DND-41 (cell line): Measurements from ENCODE around the gene KCNC4.
A peak's percentile ranks its signal among the peaks of the same experiment; 100 is the strongest.

Experiments
- EZH2 ChIP-seq: IDR thresholded peaks from 3 replicates; pipeline ENCODE4 v1.6.1; 2012; ENCODE audit warnings: borderline replicate concordance, low read depth, mild to moderate bottlenecking, moderate library complexity, low read length, inconsistent platforms; ENCODE audit not compliant: severe bottlenecking
- TF ChIP-seq, protein P1 (sequence below): IDR thresholded peaks from 2 replicates; pipeline ENCODE4 v1.5.1; 2012; ENCODE audit warnings: borderline replicate concordance, low read length, moderate library complexity, mild to moderate bottlenecking; ENCODE audit not compliant: poor library complexity, severe bottlenecking; ENCODE audit errors: extremely low read depth

GRCh38 chr1:110203021-110203661 is 7.0 kb upstream of the KCNC4 start:
- TF ChIP-seq, protein P1, sequence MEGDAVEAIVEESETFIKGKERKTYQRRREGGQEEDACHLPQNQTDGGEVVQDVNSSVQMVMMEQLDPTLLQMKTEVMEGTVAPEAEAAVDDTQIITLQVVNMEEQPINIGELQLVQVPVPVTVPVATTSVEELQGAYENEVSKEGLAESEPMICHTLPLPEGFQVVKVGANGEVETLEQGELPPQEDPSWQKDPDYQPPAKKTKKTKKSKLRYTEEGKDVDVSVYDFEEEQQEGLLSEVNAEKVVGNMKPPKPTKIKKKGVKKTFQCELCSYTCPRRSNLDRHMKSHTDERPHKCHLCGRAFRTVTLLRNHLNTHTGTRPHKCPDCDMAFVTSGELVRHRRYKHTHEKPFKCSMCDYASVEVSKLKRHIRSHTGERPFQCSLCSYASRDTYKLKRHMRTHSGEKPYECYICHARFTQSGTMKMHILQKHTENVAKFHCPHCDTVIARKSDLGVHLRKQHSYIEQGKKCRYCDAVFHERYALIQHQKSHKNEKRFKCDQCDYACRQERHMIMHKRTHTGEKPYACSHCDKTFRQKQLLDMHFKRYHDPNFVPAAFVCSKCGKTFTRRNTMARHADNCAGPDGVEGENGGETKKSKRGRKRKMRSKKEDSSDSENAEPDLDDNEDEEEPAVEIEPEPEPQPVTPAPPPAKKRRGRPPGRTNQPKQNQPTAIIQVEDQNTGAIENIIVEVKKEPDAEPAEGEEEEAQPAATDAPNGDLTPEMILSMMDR = peak; percentile 95
- no peak for TF ChIP-seq EZH2
